HG02763 (cell line): ENCODE measurements around the gene AADACL4.
"Not testable (repeated sequence)": the region's sequence is repeated elsewhere in the genome, so short reads cannot be mapped to it uniquely, and the experiment has no call there.

Source experiments
- ATAC-seq: cut with Tn5 transposase; IDR thresholded peaks from one replicate; pipeline ENCODE4 v1.9.1; 2021; ENCODE audit warnings: mild to moderate bottlenecking, moderate library complexity; ENCODE audit not compliant: unreplicated experiment

Gene AADACL4

GRCh38 chr1:12709091-12709491 lies 65.2 kb downstream of the AADACL4 start:
- no peak for ATAC-seq

GRCh38 chr1:12709696-12710095 lies 65.8 kb downstream of the AADACL4 start:
- ATAC-seq: no peak

- ATAC-seq: no peak
Measured at GRCh38 chr1:12711536-12711935, 67.7 kb downstream of the AADACL4 start.

GRCh38 chr1:12712076-12712475 lies 68.2 kb downstream of the AADACL4 start:
- no peak for ATAC-seq

DNA sequence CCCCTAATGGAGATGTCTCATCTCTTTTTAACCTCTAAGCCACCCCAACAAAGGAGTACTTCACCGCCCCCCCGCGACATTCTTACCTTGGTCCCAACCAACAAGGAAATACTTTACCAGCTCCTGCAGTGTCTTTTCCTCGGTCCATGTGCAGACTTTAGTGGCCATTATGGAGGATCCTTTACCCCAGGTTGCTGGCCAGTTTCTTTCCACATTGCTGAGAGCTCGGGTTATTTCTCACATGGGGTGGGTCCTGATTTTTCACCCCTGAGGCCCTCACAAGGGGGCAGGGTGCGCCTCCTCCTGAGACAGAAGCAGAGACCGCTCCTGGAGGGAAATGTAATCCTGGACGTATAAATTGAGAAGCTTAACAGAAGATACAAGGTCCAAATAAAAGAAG lies 69.0 kb downstream of the AADACL4 start:
- ATAC-seq: no peak

DNA sequence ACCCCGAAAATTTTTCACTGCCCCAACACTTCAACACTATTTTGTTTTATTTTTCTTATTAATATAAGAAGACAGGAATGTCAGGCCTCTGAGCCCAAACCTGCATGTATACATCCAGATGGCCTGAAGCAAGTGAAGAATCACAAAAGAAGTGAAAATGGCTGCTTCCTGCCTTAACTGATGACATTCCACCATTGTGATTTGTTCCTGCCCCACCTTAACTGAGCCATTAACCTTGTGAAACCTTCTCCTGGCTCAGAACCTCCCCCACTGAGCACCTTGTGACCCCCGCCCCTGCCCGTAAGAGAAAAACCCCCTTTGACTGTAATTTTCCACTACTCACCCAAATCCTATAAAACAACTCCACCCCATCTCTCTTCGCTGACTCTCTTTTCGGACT lies 69.8 kb downstream of the AADACL4 start:
- ATAC-seq: not testable (repeated sequence)

- ATAC-seq: no peak
Measured at GRCh38 chr1:12714710-12715475, 71.0 kb downstream of the AADACL4 start.

- ATAC-seq: no peak
Measured at GRCh38 chr1:12715896-12716437, 72.1 kb downstream of the AADACL4 start, which contains the start of gene AADACL3. AADACL3 (plus strand) TSS chr1:12716110; CDS start chr1:12716177, 67 bp downstream.
